ENCODE results near the gene TRIM40.
A peak's percentile ranks its signal among the peaks of the same experiment; 100 is the strongest.

DNA sequence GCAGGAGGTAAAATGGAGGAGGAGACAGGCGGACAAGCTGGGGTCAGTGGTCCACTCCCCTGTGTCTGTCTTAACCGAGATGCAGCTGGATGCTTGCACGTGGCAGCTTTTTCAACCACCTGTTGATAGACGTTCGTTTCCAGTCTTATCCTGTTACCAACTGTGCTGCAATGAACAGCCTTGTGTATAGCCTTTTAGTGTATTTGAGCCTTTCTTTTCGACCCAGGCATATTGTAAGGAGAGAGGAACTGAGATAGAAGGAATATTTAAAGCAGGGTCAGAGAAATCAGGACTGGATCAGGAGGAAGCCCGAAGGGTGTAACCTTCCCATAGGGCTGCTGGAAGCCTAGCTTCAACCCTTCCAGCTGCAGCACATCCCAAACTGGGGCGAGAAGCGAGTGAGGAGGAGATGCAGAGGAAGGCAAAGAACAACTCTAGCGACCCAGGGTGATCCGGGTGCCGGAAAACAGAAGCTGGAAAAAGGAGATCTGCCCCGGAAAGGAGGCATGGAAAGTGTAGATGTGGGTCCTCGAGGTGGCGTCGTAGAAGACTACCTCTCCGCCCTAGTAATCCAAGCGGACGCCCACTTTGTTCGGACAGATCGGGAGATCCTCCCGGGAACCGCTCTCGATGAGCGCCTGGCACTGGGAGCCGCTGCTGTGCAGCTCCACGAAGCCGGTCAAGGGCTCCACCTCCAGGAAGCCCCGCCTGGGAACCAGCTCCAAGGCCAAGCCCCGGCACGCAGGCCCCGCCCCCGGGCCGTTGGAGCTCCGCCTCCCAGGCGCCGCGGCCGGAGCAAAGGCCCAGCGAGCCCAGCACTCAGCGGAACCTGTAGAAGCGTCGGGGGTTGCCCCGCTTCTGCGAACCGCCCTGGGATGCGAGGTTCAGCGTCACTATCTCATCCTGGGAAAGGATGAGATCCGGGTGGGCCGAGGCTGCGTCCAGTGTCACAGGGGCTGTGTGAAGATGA, 34.2 kb upstream of the TRIM40 start:
- TF ChIP-seq POLR2AphosphoS5 (IDR thresholded peaks at IDR 0.05; ENCODE audit: low read depth, low read length) (peak; percentile 86), TAF1 (IDR thresholded peaks at IDR 0.05; ENCODE audit: borderline replicate concordance, insufficient read depth, low read length) (no peak), SIN3A (IDR thresholded peaks at IDR 0.05; ENCODE audit: borderline replicate concordance, insufficient read depth, low read length) (no peak)

All from PFSK-1 (cell line).